AG08396 (cell line): Measurements from ENCODE around the gene RFC5.
A peak's percentile ranks its signal among the peaks of the same experiment; 100 is the strongest.
"Not testable (repeated sequence)": the region's sequence is repeated elsewhere in the genome, so short reads cannot be mapped to it uniquely, and the experiment has no call there.

Experiments
- DNase-seq: peaks from one replicate; pipeline ENCODE4 v3.0.0; 2012; ENCODE audit warnings: low spot score, mixed read lengths

RFC5 gene

GRCh38 chr12:118016424-118017264 is at the start of gene RFC5:
TSS of gene RFC5 (plus strand) at chr12:118016703. CDS start at chr12:118016828, 125 bp downstream.
- peak; percentile 99 for DNase-seq

- DNase-seq, result no peak
Measured at GRCh38 chr12:117967043-117967442, 49.5 kb upstream of the RFC5 start.

GRCh38 chr12:117967512-117967911 is 49.0 kb upstream of the RFC5 start:
- no peak for DNase-seq

- no peak for DNase-seq
Measured at GRCh38 chr12:117968151-117968789, 48.2 kb upstream of the RFC5 start.

- DNase-seq, result peak; percentile 31
Measured at GRCh38 chr12:117968826-117969659, 47.5 kb upstream of the RFC5 start, which contains the start of gene KSR2. TSS of gene KSR2 (minus strand) at chr12:117968990. CDS start at chr12:117968255, 735 bp downstream.

GRCh38 chr12:117970334-117970733 is 46.2 kb upstream of the RFC5 start:
- no peak for DNase-seq

GRCh38 chr12:117972301-117972700 is 44.2 kb upstream of the RFC5 start:
- no peak for DNase-seq

GRCh38 chr12:117975006-117975405 is 41.5 kb upstream of the RFC5 start:
- no peak for DNase-seq

GRCh38 chr12:117977373-117977772 is 39.1 kb upstream of the RFC5 start:
- DNase-seq, result no peak

GRCh38 chr12:117980616-117981015 is 35.9 kb upstream of the RFC5 start:
- no peak for DNase-seq

- no peak for DNase-seq
Measured at GRCh38 chr12:117981267-117981666, 35.2 kb upstream of the RFC5 start.

- no peak for DNase-seq
Measured at GRCh38 chr12:117985182-117985581, 31.3 kb upstream of the RFC5 start.

GRCh38 chr12:117986705-117987469 is 29.6 kb upstream of the RFC5 start:
- DNase-seq, result no peak

- no peak for DNase-seq
Measured at GRCh38 chr12:117994551-117995438, 21.7 kb upstream of the RFC5 start.

GRCh38 chr12:117998719-117999118 is 17.8 kb upstream of the RFC5 start:
- DNase-seq, result no peak

GRCh38 chr12:117999806-118000205 is 16.7 kb upstream of the RFC5 start:
- not testable (repeated sequence) for DNase-seq

GRCh38 chr12:118010903-118011302 is 5.6 kb upstream of the RFC5 start:
- DNase-seq, result no peak

GRCh38 chr12:118011377-118011776 is 5.1 kb upstream of the RFC5 start:
- DNase-seq, result no peak

GRCh38 chr12:118011961-118012360 is 4.5 kb upstream of the RFC5 start:
- DNase-seq, result no peak

- no peak for DNase-seq
Measured at GRCh38 chr12:118013283-118013682, 3.2 kb upstream of the RFC5 start.

- no peak for DNase-seq
Measured at GRCh38 chr12:118015306-118015705, 1.2 kb upstream of the RFC5 start.
